OCI-LY7 (cell line): ENCODE data around the gene TRPM2.

Experiments
- CTCF ChIP-seq: fragments of 200-600 bp; sonication (generic); conservative IDR thresholded peaks from 2 replicates; pipeline ENCODE4 v1.5.1; 2014; ENCODE audit warnings: mild to moderate bottlenecking, antibody characterized with exemption, low read length, moderate library complexity, mixed read lengths
- EZH2phosphoT487 ChIP-seq: fragments of 200-600 bp; sonication (generic); IDR thresholded peaks from 2 replicates; pipeline ENCODE4 v1.6.1; 2018; ENCODE audit warnings: low read depth, borderline replicate concordance, mild to moderate bottlenecking, mixed run types, antibody characterized with exemption, low read length, moderate library complexity, mixed read lengths

DNA sequence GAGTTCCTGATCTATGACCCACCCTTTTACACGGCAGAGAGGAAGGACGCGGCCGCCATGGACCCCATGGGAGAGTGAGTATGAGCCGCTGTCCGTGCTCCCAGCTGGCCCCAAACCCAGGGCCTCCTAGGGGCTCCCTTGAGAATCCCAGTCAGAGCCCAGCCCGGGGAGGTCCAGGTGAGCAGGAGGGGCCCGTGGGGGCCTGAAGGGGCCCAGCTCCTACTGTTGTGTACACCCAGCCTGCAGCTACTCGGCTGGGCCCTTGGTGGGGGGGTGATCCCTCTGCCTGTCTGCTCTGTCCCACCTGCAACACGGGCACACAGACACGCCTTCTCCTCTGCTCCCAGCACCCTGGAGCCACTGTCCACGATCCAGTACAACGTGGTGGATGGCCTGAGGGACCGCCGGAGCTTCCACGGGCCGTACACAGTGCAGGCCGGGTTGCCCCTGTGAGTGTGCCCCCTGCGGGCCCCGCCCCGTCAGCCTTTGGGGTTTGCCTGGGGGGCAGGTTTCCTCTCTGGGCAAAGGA, 73.3 kb downstream of the TRPM2 start:
- TF ChIP-seq CTCF (no peak), EZH2phosphoT487 (no peak)
